Heart left ventricle (tissue), 16 donors: ENCODE data around the gene SNX15. TPM values are rescaled to one million over a fixed set of nuclear protein-coding genes. Genes with fewer than 3 reads are reported as not detected.
"Not testable (repeated sequence)": the region's sequence is repeated elsewhere in the genome, so short reads cannot be mapped to it uniquely, and the experiment has no call there.

Source experiments
- ATAC-seq, 4 donors: fragments of 200-7000 bp; cut with Tn5 transposase; one replicate each; pipeline ENCODE4 v1.9.1; 2020 to 2022; ENCODE audit warnings: moderate library complexity in 4 of 4, mild to moderate bottlenecking in 3 of 4, moderate number of reproducible peaks in 1 of 4
- DNase-seq, 5 donors: peaks; one replicate each; pipeline ENCODE4 v3.0.0-alpha.2; 2020
- H3K27ac ChIP-seq, 12 donors: fragments of 200-600 bp; sonication (generic) in 4 of 12; one replicate each; pipeline versions ENCODE4 v1.5.0 to v1.8.0; 2016 to 2022; ENCODE audit warnings: mild to moderate bottlenecking in 2 of 12
- H3K27me3 ChIP-seq, 9 donors: fragments of 200-600 bp; sonication (generic) in 2 of 9; one replicate each; pipeline versions ENCODE4 v1.5.1 to v1.8.0; 2016 to 2022; ENCODE audit warnings: mild to moderate bottlenecking in 3 of 9
- H3K36me3 ChIP-seq, 9 donors: fragments of 200-600 bp; sonication (generic) in 2 of 9; one replicate each; pipeline versions ENCODE4 v1.5.0 to v1.8.0; 2018 to 2022; ENCODE audit warnings: mild to moderate bottlenecking in 2 of 9
- H3K4me1 ChIP-seq, 12 donors: fragments of 200-600 bp; sonication (generic) in 4 of 12; one replicate each; pipeline versions ENCODE4 v1.5.0 to v1.8.0; 2016 to 2022; ENCODE audit warnings: mild to moderate bottlenecking in 3 of 12
- H3K4me3 ChIP-seq, 12 donors: fragments of 200-600 bp; sonication (generic) in 4 of 12; one replicate each; pipeline versions ENCODE4 v1.5.0 to v1.8.0; 2017 to 2022; ENCODE audit warnings: mild to moderate bottlenecking in 9 of 12, moderate library complexity in 4 of 12
- H3K9me3 ChIP-seq, 12 donors: fragments of 200-600 bp; sonication (generic) in 4 of 12; one replicate each; pipeline versions ENCODE4 v1.5.0 to v1.8.0; 2016 to 2022; ENCODE audit warnings: mild to moderate bottlenecking in 1 of 12
- CTCF ChIP-seq, 12 donors: fragments of 200-600 bp; sonication (generic) in 4 of 12; IDR thresholded peaks; one replicate each; pipeline versions ENCODE4 v1.5.0 to v1.8.0; 2018 to 2022; ENCODE audit warnings: antibody characterized with exemption in 12 of 12, mild to moderate bottlenecking in 5 of 12
- POLR2A ChIP-seq, 2 donors: fragments of 450-650 bp; IDR thresholded peaks; one replicate each; pipeline ENCODE4 v1.6.1; 2017; ENCODE audit warnings: antibody characterized with exemption in 2 of 2, mild to moderate bottlenecking in 2 of 2, moderate library complexity in 2 of 2
- WGBS, 4 donors: extraction: QIAGEN DNeasy Blood & Tissue Kit in 2 of 4; methylation state at CpG; one replicate each; pipeline versions ENCODE4 v1.1.5 to v1.1.7; 2013 to 2018; 5-methylcytosine and 5-hydroxymethylcytosine counted together
- intact Hi-C, 10 donors: fragments of 100-400 bp; cut with DNase I; formaldehyde crosslinking; loops; one replicate each; pipeline versions ENCODE4 v1.11.1 to v1.14.2; 2022
- polyA plus RNA-seq, 2 donors: library from polyadenylated mRNA; stranded (reverse); fragments of 200-250 nt; gene quantifications; one replicate each; pipeline ENCODE4 v1.2.3, GENCODE V29; 2013
- total RNA-seq, 9 donors: library from RNA; depleted of rRNA in 2 of 9; stranded (reverse); fragments of >200 nt in 2 of 9; fragmentation: NEBNext Ultra II Directional in 3 of 9; extraction: Animal tissue kit (Norgen Biotek cat#: 25700) in 3 of 9; gene quantifications; one replicate each; pipeline versions ENCODE4 v1.1.0 to v1.2.4, GENCODE V29; 2016 to 2023
- donor health status: ischemic (EF 13 %, LVEDD 7.1; RV severe dilation, severe dysfunction).
- donor health status: healthy with polysubstance abuse.
- donor health status: DM: no; HTN: yes; CAD: no.
- donor health status: DM: no; HTN: no; CAD: no.
- donor health status: ischemic (EF 25% LVEDD 6.9; RV normal size, moderate dysfunction).
- donor health status: ischemic (EF 25% LVEDD 5.7; RV mildly dilated, moderate dysfunction).
- donor health status: healthy.
- donor health status: DM: yes; HTN: yes; CAD: no.
- donor health status: ischemic (EF 35%, LVEDD 5.7; RV mildly dilated, moderate dysfunction).
- donor health status: nonischemic (EF 11% LVEDD 7.7; RV severe dilation, severe dysfunction).
- donor health status: DM: yes; HTN: yes; CAD: no.
- donor health status: PGD.
- donor health status: ischemic (EF 29% LVEDD 5.4; RV normal size, mild dysfunction).
- donor health status: nonischemic (EF 23%, LVEDD 6.1; RV moderate dilation, normal function).

Gene SNX15
- total and polyA plus RNA-seq, 11 donors = 12.7 to 33.0 (median 17.9) TPM

GRCh38 chr11:65021003-65021402 lies 6.2 kb upstream of the SNX15 start:
- intact Hi-C loops = no loop called here
- Histone ChIP-seq H3K9me3 (no peaks in the 10 kb centered on the region), H3K27ac (no peak overlapping the region), H3K27me3 (no peaks in the 10 kb centered on the region), H3K4me3 (no peak overlapping the region), H3K4me1 (peaks cover 0 to 7% (median 0%) of the 10 kb centered on the region in 12 donors), H3K36me3 (peaks cover 0 to 48% (median 43%) of the 10 kb centered on the region in 9 donors)
- DNase-seq (no peak), ATAC-seq (no peak)
- WGBS, 4 donors = 84 to 95% (median 88%) methylated on average over 3 of the region's 3 CpGs
- TF ChIP-seq CTCF (IDR thresholded peaks at IDR 0.05) (no peak), POLR2A (IDR thresholded peaks at IDR 0.05) (no peak)

GRCh38 chr11:65021509-65021908 lies 5.7 kb upstream of the SNX15 start:
- peaks cover 0 to 6% (median 0%) of the 10 kb centered on the region in 12 donors for H3K4me1 ChIP-seq
- H3K36me3 ChIP-seq = peaks cover 0 to 48% (median 43%) of the 10 kb centered on the region in 9 donors
- WGBS, 4 donors = 91 to 97% (median 95%) methylated on average over 7 to 11 of the region's 11 CpGs
- no peaks in the 10 kb centered on the region for H3K27me3 ChIP-seq
- DNase-seq (peak in 1 of 5 donors; percentile 52), ATAC-seq (no peak)
- no peak overlapping the region for H3K4me3 ChIP-seq
- TF ChIP-seq POLR2A (IDR thresholded peaks at IDR 0.05) = no peak
- TF ChIP-seq CTCF (IDR thresholded peaks at IDR 0.05) = no peak
- no peak overlapping the region for H3K27ac ChIP-seq
- intact Hi-C loops = no loop called here
- H3K9me3 ChIP-seq = no peaks in the 10 kb centered on the region

GRCh38 chr11:65023502-65023901 lies 3.7 kb upstream of the SNX15 start:
- DNase-seq, H3K4me3 ChIP-seq, H3K27me3 ChIP-seq, ATAC-seq, H3K9me3 ChIP-seq, H3K27ac ChIP-seq, intact Hi-C loops: not testable (repeated sequence)
- 74 to 81% (median 79%) methylated on average over 8 of the region's 8 CpGs for WGBS, 4 donors
- peaks cover 0 to 13% (median 7%) of the 10 kb centered on the region in 12 donors for H3K4me1 ChIP-seq
- H3K36me3 ChIP-seq = peaks cover 0 to 40% (median 38%) of the 10 kb centered on the region in 9 donors

- DNase-seq = no peak
- H3K36me3 ChIP-seq = peaks cover 0 to 22% (median 8%) of the 10 kb centered on the region in 9 donors
- WGBS, 4 donors = 59 to 65% (median 59%) methylated on average over 10 of the region's 10 CpGs
- no peaks in the 10 kb centered on the region for H3K27me3 ChIP-seq
- no peaks in the 10 kb centered on the region for H3K9me3 ChIP-seq
- no peak for ATAC-seq
- intact Hi-C loops = loop anchor here in 5 of 10 donors (1.0 to 5.0 kb wide), 6 partner anchors 13 to 110 kb away; partner anchors contain the start of genes ATG2A (in 4 of the 5), ARL2 (in 1 of the 5), CDCA5 (in 1 of the 5) and VPS51 (in 1 of the 5)
- no peak for TF ChIP-seq CTCF (IDR thresholded peaks at IDR 0.05)
- no peak for TF ChIP-seq POLR2A (IDR thresholded peaks at IDR 0.05)
- H3K4me1 ChIP-seq = peaks cover 0 to 18% (median 10%) of the 10 kb centered on the region in 12 donors
- H3K4me3 ChIP-seq = peak overlapping the region in 10 of 12 donors; percentile 65 to 74 (median 71)
- peak overlapping the region in 10 of 12 donors; percentile 88 to 96 (median 92) for H3K27ac ChIP-seq
These were observed 429 bp upstream of the SNX15 start for GRCh38 chr11:65026810-65027209.

- 68 to 80% (median 79%) methylated on average over 8 to 13 of the region's 13 CpGs for WGBS, 4 donors
- Histone ChIP-seq H3K4me1 (peaks cover 0 to 20% (median 10%) of the 10 kb centered on the region in 12 donors), H3K27me3 (no peaks in the 10 kb centered on the region), H3K9me3 (no peaks in the 10 kb centered on the region), H3K4me3 (no peak overlapping the region), H3K36me3 (peaks cover 3 to 68% (median 52%) of the 10 kb centered on the region in 9 donors), H3K27ac (no peak overlapping the region)
- DNase-seq = no peak
- ATAC-seq = no peak
- TF ChIP-seq POLR2A (IDR thresholded peaks at IDR 0.05) (no peak), CTCF (IDR thresholded peaks at IDR 0.05) (no peak)
- intact Hi-C loops = no loop called here
These were observed 5.0 kb downstream of the SNX15 start for GRCh38 chr11:65032216-65032615.
